ENCODE results near the gene ADGRL3.
"Not testable (repeated sequence)": the region's sequence is repeated elsewhere in the genome, so short reads cannot be mapped to it uniquely, and the experiment has no call there.

Gene ADGRL3

GRCh38 chr4:61753739-61754138, 553.6 kb downstream of the ADGRL3 start:
- no peak for DNase-seq (ENCODE audit: low read depth in 3 of 3)

- DNase-seq (ENCODE audit: low read depth in 3 of 3): not testable (repeated sequence)
These were observed 556.8 kb downstream of the ADGRL3 start for GRCh38 chr4:61756937-61757336.

GRCh38 chr4:61757983-61758382, 557.9 kb downstream of the ADGRL3 start:
- DNase-seq (ENCODE audit: low read depth in 3 of 3): not testable (repeated sequence)

GRCh38 chr4:61758596-61758995, 558.5 kb downstream of the ADGRL3 start:
- not testable (repeated sequence) for DNase-seq (ENCODE audit: low read depth in 3 of 3)

DNA sequence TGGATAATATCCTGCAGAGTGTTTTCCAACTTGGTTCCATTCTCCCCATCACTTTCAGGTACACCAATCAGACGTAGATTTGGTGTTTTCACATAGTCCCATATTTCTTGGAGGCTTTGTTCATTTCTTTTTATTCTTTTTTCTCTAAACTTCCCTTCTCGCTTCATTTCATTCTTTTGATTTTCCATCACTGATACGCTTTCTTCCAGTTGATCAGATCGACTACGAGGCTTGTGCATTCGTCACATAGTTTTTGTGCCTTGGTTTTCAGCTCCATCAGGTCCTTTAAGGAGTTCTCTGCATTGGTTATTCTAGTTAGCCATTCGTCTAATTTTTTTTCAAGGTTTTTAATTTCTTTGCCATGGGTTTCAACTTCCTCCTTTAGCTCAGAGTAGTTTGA, 559.1 kb downstream of the ADGRL3 start:
- DNase-seq (ENCODE audit: low read depth in 3 of 3): not testable (repeated sequence)

DNA sequence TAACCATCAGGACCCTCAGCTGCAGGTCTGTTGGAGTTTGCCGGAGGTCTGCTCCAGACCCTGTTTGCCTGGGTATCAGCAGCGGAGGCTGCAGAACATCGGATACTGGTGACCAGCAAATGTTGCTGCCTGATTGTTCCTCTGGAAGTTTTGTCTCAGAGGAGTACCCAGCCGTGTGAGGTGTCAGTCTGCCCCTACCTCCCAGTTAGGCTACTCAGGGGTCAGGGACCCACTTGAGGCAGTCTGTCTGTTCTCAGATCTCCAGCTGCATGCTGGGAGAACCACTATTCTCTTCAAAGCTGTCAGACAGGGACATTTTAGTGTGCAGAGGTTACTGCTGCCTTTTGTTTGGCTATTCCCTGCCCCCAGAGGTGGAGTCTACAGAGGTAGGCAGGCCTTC, 559.8 kb downstream of the ADGRL3 start:
- DNase-seq (ENCODE audit: low read depth in 3 of 3): not testable (repeated sequence)

DNA sequence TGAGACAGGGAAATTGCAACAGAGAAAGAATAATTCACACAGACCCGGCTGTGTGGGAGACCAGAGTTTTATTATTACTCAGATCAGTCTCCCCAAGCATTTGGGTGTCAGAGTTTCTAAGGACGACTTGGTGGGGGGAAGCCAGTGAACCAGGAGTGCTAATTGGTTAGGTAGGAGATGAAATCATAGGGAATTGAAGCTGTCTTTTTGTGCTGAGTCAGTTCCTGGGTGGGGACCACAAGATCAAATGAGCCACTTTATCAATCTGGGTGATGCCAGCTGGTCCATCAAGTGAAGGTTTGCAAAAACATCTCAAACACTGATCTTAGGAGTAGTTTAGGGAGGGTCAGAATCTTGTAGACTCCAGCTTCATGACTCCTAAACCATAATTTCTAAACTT, 560.7 kb downstream of the ADGRL3 start:
- no peak for DNase-seq (ENCODE audit: low read depth in 3 of 3)

- DNase-seq (ENCODE audit: low read depth in 3 of 3): no peak
These were observed 562.8 kb downstream of the ADGRL3 start for GRCh38 chr4:61762722-61763627.

GRCh38 chr4:61763682-61764081, 563.6 kb downstream of the ADGRL3 start:
- DNase-seq (ENCODE audit: low read depth in 3 of 3): no peak

DNA sequence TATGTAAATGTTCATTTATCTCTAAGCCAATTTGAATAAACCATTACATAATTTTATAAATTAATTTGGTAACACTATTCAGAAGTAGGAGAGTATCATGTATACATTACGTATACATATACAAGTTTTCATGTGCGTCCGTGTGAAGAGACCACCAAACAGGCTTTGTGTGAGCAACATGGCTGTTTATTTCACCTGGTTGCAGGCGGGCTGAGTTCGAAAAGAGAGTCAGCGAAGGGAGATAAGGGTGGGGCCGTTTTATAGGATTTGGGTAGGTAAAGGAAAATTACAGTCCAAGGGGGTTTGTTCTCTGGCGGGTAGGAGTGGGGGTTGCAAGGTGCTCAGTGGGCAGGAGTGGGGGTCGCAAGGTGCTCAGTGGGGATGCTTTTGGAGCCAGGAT, 564.0 kb downstream of the ADGRL3 start:
- not testable (repeated sequence) for DNase-seq (ENCODE audit: low read depth in 3 of 3)

- not testable (repeated sequence) for DNase-seq (ENCODE audit: low read depth in 3 of 3)
These were observed 569.5 kb downstream of the ADGRL3 start for GRCh38 chr4:61769444-61770167.

GRCh38 chr4:61770456-61770855, 570.3 kb downstream of the ADGRL3 start:
- no peak for DNase-seq (ENCODE audit: low read depth in 3 of 3)

GRCh38 chr4:61771056-61771455, 570.9 kb downstream of the ADGRL3 start:
- no peak for DNase-seq (ENCODE audit: low read depth in 3 of 3)

DNA sequence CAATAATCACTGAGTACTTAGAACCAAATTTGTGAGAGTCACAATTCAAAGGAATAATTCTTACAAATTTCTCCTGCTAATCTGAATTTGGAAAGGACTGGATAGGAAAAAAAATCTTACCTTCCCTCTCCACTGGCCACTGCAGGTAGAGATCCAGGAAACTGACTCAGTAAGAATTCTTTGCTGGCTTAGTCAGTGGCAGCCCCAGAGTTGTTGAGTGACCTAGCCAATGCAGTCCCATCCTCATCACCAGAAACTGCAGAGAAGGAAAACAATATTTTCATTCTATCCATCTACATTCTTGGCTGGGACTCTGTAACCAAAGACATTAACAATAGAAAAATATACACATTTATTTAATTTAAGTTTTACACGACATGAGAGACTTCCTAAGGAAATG, 572.0 kb downstream of the ADGRL3 start:
- DNase-seq (ENCODE audit: low read depth in 3 of 3): no peak

GRCh38 chr4:61773655-61774245, 573.6 kb downstream of the ADGRL3 start:
- DNase-seq (ENCODE audit: low read depth in 3 of 3): no peak

- no peak for DNase-seq (ENCODE audit: low read depth in 3 of 3)
These were observed 582.0 kb downstream of the ADGRL3 start for GRCh38 chr4:61782133-61782532.

DNA sequence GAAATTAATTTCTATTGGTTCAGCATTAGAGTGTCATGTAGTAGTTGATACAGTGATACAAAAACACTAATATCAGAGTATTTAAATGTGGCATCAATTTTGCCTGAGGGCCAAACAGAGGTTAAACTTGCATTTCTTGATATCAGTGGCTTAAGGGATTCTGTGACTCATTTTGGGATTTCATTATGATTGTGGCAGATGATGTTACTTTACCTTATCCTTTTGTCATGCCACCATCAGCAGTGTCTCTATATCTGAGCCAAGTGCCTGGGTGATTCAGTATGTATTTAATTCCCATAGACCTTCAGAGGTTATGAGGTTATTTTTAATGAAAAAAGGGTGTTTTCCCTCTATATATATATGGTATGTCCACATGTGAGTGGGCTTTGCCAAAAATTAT, 582.9 kb downstream of the ADGRL3 start:
- no peak for DNase-seq (ENCODE audit: low read depth in 3 of 3)

DNA sequence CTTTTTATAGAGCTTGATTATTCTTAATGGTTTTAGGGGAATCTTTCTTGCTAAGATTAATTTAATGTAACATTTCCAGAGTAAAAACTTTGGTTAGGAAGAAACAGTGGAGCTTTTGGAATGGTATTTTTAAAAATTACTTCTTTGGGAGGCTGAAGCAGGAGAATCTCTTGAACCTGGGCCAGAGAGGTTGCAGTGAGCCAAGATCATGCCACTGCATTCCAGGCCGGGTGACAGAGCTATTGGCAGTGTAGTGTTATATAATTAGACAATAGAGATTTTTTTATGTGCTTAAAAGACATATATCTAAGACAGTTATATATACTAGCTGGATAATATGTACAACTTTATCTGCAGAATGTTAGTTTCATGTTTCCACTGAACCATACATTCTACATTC, 585.6 kb downstream of the ADGRL3 start:
- no peak for DNase-seq (ENCODE audit: low read depth in 3 of 3)

- DNase-seq (ENCODE audit: low read depth in 3 of 3): no peak
These were observed 586.1 kb downstream of the ADGRL3 start for GRCh38 chr4:61786211-61786610.

- DNase-seq (ENCODE audit: low read depth in 3 of 3): no peak
These were observed 595.9 kb downstream of the ADGRL3 start for GRCh38 chr4:61795998-61796397.

DNA sequence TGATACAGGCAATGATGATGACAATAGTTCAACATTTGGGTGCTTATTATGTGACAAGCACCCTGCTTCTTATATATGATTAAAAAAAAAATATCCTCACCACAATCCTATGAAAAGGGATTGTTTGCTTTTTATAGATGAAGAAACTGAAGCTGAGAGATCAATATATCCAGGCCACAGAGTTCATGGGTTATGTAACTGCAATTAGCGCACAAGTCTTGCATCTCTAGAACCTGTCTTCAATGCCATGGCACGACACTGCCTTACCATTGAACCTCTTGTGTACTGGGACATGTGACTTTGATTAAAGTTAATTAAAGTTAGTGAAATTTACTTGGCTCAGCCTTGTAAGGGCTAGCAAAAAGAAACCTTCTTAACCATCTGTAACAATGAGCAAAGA, 599.7 kb downstream of the ADGRL3 start:
- no peak for DNase-seq (ENCODE audit: low read depth in 3 of 3)

DNA sequence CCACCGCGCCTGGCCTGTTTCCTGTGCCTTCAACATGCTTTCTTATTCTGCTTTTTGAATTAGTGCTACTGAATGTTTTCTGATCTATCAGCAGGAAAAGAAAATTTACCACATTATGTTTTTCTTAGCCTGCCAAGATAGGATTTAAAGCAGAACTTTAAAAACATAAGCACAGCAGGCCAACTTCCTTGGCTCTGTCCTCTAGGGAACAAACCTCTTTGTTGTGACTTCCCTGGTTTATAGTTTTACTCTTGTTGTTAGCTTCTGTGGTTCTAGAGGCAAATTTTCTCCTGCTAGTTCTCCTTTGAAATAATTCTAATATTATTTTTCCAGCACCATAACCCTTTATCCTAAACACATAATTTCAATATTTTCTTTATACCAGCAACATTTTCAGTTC, 605.1 kb downstream of the ADGRL3 start:
- no peak for DNase-seq (ENCODE audit: low read depth in 3 of 3)

- DNase-seq (ENCODE audit: low read depth in 3 of 3): no peak
These were observed 605.9 kb downstream of the ADGRL3 start for GRCh38 chr4:61805979-61806378.

All from stimulated activated CD4-positive, alpha-beta T cell treated with anti-CD3 and anti-CD28 coated beads, TNF-alpha, amount 100 ng/mL, for 4 hours (primary cell).